ENCODE data around the gene AKT2. TPM values are rescaled to one million over a fixed set of nuclear protein-coding genes. Genes with fewer than 3 reads are reported as not detected.

Gene AKT2
- polyA plus RNA-seq, 2 donors, result 51.9 to 56.0 TPM

DNA sequence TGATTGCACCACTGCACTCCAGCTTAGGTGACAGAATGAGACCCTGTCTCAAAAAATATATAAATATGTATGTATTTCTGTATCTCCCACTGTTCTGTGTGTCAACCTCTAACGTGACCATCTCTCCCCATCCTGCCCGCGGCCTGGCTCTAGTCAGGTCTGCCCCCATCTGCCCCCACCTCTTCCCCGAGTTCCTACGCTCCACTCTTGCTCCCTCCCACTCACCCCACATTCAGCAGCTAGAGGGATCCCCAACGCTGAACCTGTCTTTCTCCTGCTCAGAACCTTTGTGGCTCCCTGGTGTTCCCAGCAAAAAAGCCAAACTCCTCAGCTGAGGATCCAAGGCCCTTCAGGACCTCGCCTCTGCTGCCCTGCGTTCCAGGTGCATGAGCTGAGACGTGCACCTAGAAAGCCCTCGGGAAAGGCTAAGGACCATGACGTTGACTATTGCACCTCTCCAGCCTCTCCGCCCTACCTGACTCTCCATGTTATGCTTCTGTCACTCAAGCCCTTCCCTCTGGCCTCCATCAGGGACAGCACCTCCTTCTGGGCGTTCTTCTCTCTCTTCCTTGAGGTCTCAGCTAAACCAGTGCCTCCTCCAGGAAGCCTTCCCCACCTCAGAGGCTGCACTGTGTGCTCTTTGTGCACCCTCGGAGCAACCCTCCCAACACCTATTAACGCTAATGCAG, 18.1 kb downstream of the AKT2 start:
- Histone ChIP-seq H3K36me3 (ENCODE audit: control insufficient read depth in 2 of 2, insufficient read depth in 2 of 2, low read length in 1 of 2) (peaks cover 12 to 29% of the 10 kb centered on the region in 2 donors), H3K9me3 (ENCODE audit: control insufficient read depth in 2 of 2, insufficient read depth in 1 of 2, low read depth in 1 of 2, low read length in 1 of 2) (no peaks in the 10 kb centered on the region), H3K4me1 (ENCODE audit: control insufficient read depth in 2 of 2, insufficient read depth in 2 of 2, low read length in 1 of 2) (peaks cover 0 to 1% of the 10 kb centered on the region in 2 donors), H3K27ac (ENCODE audit: low read depth in 2 of 2, low read length in 1 of 2) (no peak overlapping the region), H3K4me3 (ENCODE audit: low read depth in 1 of 2, low read length in 2 of 2) (no peak overlapping the region), H3K27me3 (ENCODE audit: control insufficient read depth in 1 of 2, insufficient read depth in 2 of 2, low read length in 2 of 2) (no peaks in the 10 kb centered on the region)
- WGBS, 2 donors, result 82 to 83% methylated on average over 15 of the region's 15 CpGs

DNA sequence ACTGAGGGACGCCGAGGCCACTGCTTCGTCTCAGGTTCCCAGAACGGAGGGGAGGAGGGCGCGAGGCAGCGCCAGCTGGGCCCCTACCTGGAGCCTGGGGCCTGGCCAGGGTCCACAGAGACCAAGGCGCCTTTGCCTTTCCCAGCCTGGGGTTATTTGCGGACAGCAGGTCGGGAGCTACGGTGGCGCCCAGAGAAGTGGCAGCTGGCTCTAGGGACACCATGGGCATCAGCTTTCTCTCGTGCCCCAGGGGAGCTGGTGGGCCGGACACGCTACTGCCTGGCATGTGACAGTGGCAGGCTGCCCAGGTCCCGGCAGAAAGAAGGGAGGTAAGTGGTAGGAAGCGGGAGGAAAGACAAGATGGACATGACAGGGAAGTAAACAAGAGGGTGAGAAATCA, 19.0 kb downstream of the AKT2 start:
- WGBS, 2 donors, result 70 to 74% methylated on average over 17 of the region's 17 CpGs
- no peak overlapping the region for H3K27ac ChIP-seq (ENCODE audit: low read depth in 2 of 2, low read length in 1 of 2)

DNA sequence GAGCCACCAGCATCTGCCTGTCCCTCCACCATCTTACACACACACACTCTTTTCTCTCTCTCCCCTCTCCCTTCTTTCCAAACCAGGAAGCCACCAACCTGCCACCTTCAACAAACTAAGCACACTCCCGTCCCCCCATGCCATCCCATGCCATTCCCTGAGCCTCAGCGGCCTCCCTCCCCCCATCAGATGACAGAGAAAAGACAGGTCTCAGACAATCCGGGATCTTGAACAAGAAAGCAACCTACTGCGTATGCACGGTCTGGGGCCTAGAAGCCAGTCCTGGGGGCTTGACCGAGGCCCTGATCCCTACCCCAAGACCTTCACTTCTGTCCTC, 19.4 kb downstream of the AKT2 start:
- Histone ChIP-seq H3K27ac (ENCODE audit: low read depth in 2 of 2, low read length in 1 of 2) (no peak overlapping the region), H3K27me3 (ENCODE audit: control insufficient read depth in 1 of 2, insufficient read depth in 2 of 2, low read length in 2 of 2) (no peaks in the 10 kb centered on the region), H3K4me1 (ENCODE audit: control insufficient read depth in 2 of 2, insufficient read depth in 2 of 2, low read length in 1 of 2) (no peaks in the 10 kb centered on the region), H3K36me3 (ENCODE audit: control insufficient read depth in 2 of 2, insufficient read depth in 2 of 2, low read length in 1 of 2) (peaks cover 12 to 28% of the 10 kb centered on the region in 2 donors), H3K4me3 (ENCODE audit: low read depth in 1 of 2, low read length in 2 of 2) (no peak overlapping the region), H3K9me3 (ENCODE audit: control insufficient read depth in 2 of 2, insufficient read depth in 1 of 2, low read depth in 1 of 2, low read length in 1 of 2) (no peaks in the 10 kb centered on the region)
- WGBS, 2 donors, result 89 to 93% methylated on average over 6 of the region's 6 CpGs

More for the DNA sequence above, 19.0 kb downstream of the AKT2 start:
- Histone ChIP-seq H3K27me3 (ENCODE audit: control insufficient read depth in 1 of 2, insufficient read depth in 2 of 2, low read length in 2 of 2) (no peaks in the 10 kb centered on the region), H3K4me3 (ENCODE audit: low read depth in 1 of 2, low read length in 2 of 2) (no peak overlapping the region), H3K9me3 (ENCODE audit: control insufficient read depth in 2 of 2, insufficient read depth in 1 of 2, low read depth in 1 of 2, low read length in 1 of 2) (no peaks in the 10 kb centered on the region), H3K4me1 (ENCODE audit: control insufficient read depth in 2 of 2, insufficient read depth in 2 of 2, low read length in 1 of 2) (no peaks in the 10 kb centered on the region), H3K36me3 (ENCODE audit: control insufficient read depth in 2 of 2, insufficient read depth in 2 of 2, low read length in 1 of 2) (peaks cover 12 to 28% of the 10 kb centered on the region in 2 donors)

DNA sequence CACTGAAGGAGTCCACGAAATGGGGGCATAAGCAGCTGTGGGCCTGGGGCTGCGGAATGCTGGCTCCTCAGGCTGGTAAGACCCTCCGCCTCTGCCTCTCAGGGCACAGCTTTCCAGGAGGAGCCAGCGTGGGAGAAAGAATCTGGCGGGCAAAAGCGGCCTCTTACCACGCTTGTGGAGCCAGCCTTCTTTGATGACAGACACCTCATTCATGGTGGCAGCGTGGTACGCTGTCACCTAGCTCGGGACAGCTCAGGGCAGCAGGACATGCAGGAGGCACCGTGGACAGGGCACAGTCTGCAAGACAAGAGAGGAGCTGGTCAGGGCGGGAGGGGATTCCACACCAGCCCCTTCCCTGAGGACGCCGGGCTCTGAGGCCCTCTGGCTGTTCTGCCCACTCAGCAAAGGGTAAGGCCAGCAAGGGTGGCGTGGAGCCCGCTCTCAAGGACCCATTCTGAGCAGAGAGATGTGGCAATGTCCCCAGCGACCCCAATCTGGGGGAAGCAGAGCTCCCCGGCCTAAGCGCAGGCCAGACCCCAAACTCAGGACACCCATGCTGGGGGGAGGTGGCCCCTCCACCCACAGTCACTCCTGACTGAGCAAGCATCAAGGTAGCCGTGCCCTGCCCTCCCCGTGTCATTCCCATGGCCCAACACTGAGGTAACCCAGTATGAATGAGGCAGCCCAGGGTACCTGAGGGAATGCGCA, 19.9 kb downstream of the AKT2 start:
- H3K4me1 ChIP-seq (ENCODE audit: control insufficient read depth in 2 of 2, insufficient read depth in 2 of 2, low read length in 1 of 2), result no peaks in the 10 kb centered on the region
- WGBS, 2 donors, result 92 to 95% methylated on average over 22 of the region's 22 CpGs
- peaks cover 12 to 27% of the 10 kb centered on the region in 2 donors for H3K36me3 ChIP-seq (ENCODE audit: control insufficient read depth in 2 of 2, insufficient read depth in 2 of 2, low read length in 1 of 2)
- no peaks in the 10 kb centered on the region for H3K27me3 ChIP-seq (ENCODE audit: control insufficient read depth in 1 of 2, insufficient read depth in 2 of 2, low read length in 2 of 2)
- no peaks in the 10 kb centered on the region for H3K9me3 ChIP-seq (ENCODE audit: control insufficient read depth in 2 of 2, insufficient read depth in 1 of 2, low read depth in 1 of 2, low read length in 1 of 2)
- no peak overlapping the region for H3K27ac ChIP-seq (ENCODE audit: low read depth in 2 of 2, low read length in 1 of 2)
- no peak overlapping the region for H3K4me3 ChIP-seq (ENCODE audit: low read depth in 1 of 2, low read length in 2 of 2)

DNA sequence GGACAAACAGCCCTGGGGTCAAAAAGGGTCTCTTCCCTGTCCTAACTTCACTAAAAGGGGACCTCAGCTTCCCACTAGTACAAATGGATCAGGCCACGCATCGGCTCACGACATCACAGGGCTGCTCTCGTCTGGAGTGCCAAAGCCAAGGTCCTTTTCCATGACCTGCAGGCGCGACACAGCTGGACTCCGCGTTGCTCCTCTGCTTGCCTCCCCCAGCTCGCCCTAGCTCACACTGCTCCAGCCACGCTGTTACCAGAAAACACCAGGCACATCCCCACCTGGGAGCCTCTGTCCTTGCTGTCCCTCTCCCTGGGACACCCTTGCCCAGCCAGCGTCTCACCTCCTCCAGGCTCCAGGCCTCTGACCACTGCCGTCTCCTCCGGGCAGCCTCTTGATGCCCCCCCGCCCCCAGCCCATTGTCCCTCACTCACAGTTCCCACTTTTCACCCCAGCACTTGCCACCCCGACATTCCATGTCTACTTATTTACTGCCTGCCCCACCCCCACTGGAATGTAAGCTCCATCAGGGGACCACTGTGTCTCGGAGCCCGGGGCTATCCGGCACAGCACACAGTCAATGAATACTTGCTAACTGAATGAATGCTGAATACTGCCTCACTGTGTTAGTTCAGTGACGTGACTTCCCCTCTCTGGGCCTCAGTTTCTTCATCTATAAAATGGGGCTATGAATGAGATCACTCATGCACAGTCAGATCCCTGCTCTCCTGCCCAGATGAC, 20.7 kb downstream of the AKT2 start:
- Histone ChIP-seq H3K27me3 (ENCODE audit: control insufficient read depth in 1 of 2, insufficient read depth in 2 of 2, low read length in 2 of 2) (no peaks in the 10 kb centered on the region), H3K9me3 (ENCODE audit: control insufficient read depth in 2 of 2, insufficient read depth in 1 of 2, low read depth in 1 of 2, low read length in 1 of 2) (no peaks in the 10 kb centered on the region), H3K36me3 (ENCODE audit: control insufficient read depth in 2 of 2, insufficient read depth in 2 of 2, low read length in 1 of 2) (peaks cover 12 to 24% of the 10 kb centered on the region in 2 donors), H3K4me3 (ENCODE audit: low read depth in 1 of 2, low read length in 2 of 2) (no peak overlapping the region), H3K27ac (ENCODE audit: low read depth in 2 of 2, low read length in 1 of 2) (no peak overlapping the region), H3K4me1 (ENCODE audit: control insufficient read depth in 2 of 2, insufficient read depth in 2 of 2, low read length in 1 of 2) (no peaks in the 10 kb centered on the region)
- WGBS, 2 donors, result 89% methylated on average over 19 of the region's 19 CpGs

DNA sequence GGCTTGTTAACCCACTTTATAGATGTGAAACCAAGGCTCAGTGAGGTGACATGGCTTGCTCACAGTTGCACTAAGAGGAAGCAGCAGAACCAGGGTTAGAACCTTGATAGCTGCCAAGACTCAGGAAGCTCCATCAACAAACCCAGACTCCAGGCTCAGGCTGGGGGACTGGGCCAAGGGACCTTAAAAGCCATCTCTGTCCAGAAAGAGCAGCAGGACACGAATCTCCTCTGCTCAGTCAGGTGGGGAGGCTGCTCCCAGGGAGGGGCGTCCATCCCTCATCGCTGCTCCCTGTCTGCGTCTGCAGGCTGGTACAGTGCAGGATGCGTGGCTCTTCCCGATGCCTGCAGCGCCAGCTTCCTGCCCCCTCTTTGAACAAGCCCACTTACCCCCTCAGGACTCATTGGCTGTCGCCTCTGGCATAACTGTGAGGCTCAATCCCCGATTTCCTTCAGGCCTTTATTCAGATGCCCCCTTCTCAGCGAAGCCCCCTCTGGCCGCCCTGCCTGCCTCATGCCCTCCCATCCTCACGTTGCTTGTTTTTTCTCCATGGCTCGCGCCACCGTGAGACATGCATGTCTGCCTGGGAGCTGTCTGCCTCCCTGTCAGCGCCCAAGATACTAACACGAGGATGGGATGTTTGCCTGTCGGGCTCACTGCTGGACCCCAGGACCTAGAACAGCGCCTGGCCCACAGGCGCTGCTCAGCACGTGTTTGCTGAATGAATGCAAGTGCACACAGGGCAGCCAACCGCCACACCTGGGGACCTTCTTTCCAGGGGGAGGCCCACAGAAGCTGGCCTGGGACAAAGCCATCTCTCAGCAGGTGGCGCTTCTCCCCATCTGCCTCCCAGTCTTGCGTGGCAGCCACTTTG, 21.5 kb downstream of the AKT2 start:
- Histone ChIP-seq H3K27ac (ENCODE audit: low read depth in 2 of 2, low read length in 1 of 2) (no peak overlapping the region), H3K4me1 (ENCODE audit: control insufficient read depth in 2 of 2, insufficient read depth in 2 of 2, low read length in 1 of 2) (no peaks in the 10 kb centered on the region), H3K36me3 (ENCODE audit: control insufficient read depth in 2 of 2, insufficient read depth in 2 of 2, low read length in 1 of 2) (peaks cover 12 to 24% of the 10 kb centered on the region in 2 donors), H3K9me3 (ENCODE audit: control insufficient read depth in 2 of 2, insufficient read depth in 1 of 2, low read depth in 1 of 2, low read length in 1 of 2) (no peaks in the 10 kb centered on the region), H3K4me3 (ENCODE audit: low read depth in 1 of 2, low read length in 2 of 2) (no peak overlapping the region), H3K27me3 (ENCODE audit: control insufficient read depth in 1 of 2, insufficient read depth in 2 of 2, low read length in 2 of 2) (no peaks in the 10 kb centered on the region)
- 90 to 91% methylated on average over 24 of the region's 24 CpGs for WGBS, 2 donors

DNA sequence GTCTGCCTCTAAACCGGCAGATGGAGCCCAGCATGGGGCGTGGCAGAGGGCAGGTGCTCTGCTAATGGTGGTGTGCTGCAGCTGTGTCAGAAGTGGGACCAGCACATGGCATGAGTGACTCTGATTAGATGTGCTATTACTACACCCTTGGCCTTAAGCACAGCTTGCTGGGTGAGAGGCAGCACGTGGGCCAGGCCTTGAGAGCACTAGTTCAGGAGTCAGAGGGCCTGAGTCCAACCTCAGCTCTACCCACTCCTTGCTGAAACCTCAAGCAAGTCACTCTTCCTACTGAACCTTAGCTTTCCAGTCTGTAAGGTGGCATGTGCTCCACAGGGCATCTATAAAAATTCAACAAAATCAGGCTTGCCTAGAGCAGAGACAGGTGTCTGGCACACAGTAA, 22.7 kb downstream of the AKT2 start:
- WGBS, 2 donors, result 91 to 96% methylated on average over 3 of the region's 3 CpGs
- Histone ChIP-seq H3K4me1 (ENCODE audit: control insufficient read depth in 2 of 2, insufficient read depth in 2 of 2, low read length in 1 of 2) (no peaks in the 10 kb centered on the region), H3K9me3 (ENCODE audit: control insufficient read depth in 2 of 2, insufficient read depth in 1 of 2, low read depth in 1 of 2, low read length in 1 of 2) (no peaks in the 10 kb centered on the region), H3K36me3 (ENCODE audit: control insufficient read depth in 2 of 2, insufficient read depth in 2 of 2, low read length in 1 of 2) (peaks cover 12 to 24% of the 10 kb centered on the region in 2 donors), H3K27ac (ENCODE audit: low read depth in 2 of 2, low read length in 1 of 2) (no peak overlapping the region), H3K27me3 (ENCODE audit: control insufficient read depth in 1 of 2, insufficient read depth in 2 of 2, low read length in 2 of 2) (no peaks in the 10 kb centered on the region), H3K4me3 (ENCODE audit: low read depth in 1 of 2, low read length in 2 of 2) (no peak overlapping the region)

DNA sequence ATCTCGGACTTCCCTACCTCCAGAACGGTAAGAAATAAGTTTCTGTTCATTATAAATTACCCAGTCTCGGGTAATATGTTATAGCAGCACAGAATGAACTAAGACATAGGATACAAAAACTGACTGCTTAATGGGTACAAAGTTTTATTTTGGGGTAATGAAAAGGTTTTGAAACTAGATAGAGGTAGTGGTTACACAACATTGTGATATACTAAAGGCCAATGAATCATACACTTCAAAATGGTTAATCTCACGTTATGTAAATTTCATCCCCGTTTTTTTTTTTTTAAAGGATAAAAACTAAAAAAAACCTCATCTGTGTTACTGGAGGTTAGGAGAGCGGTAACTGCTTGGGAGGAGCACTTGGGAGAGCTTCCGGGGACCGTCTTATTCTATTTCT, 23.5 kb downstream of the AKT2 start:
- H3K9me3 ChIP-seq (ENCODE audit: control insufficient read depth in 2 of 2, insufficient read depth in 1 of 2, low read depth in 1 of 2, low read length in 1 of 2), result no peaks in the 10 kb centered on the region
- no peak overlapping the region for H3K27ac ChIP-seq (ENCODE audit: low read depth in 2 of 2, low read length in 1 of 2)
- peaks cover 12 to 28% of the 10 kb centered on the region in 2 donors for H3K36me3 ChIP-seq (ENCODE audit: control insufficient read depth in 2 of 2, insufficient read depth in 2 of 2, low read length in 1 of 2)
- 79 to 80% methylated on average over 8 of the region's 8 CpGs for WGBS, 2 donors
- H3K27me3 ChIP-seq (ENCODE audit: control insufficient read depth in 1 of 2, insufficient read depth in 2 of 2, low read length in 2 of 2), result no peaks in the 10 kb centered on the region
- peaks cover 6 to 7% of the 10 kb centered on the region in 2 donors for H3K4me1 ChIP-seq (ENCODE audit: control insufficient read depth in 2 of 2, insufficient read depth in 2 of 2, low read length in 1 of 2)
- H3K4me3 ChIP-seq (ENCODE audit: low read depth in 1 of 2, low read length in 2 of 2), result no peak overlapping the region

DNA sequence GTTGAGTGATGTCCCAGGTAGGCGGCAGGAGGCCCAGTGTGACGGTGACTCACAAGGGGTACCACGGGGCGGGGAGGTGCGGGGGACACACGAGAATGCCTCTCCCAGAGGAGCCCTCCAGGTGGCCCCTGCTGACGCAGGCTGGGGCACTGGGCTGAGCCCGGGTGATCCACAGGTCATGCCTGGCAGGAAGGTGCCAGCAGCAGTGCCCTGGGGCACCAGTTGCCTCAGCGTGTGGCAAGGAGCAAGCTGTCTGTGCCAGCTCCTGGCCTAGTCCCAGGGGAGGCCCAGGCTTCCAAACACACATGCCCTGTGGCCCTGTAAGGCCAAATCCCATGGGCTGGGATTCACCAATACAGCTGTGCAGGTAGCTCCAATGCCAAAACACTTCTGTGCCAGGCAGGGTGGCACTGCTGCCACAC, 28.0 kb downstream of the AKT2 start:
- H3K9me3 ChIP-seq (ENCODE audit: control insufficient read depth in 2 of 2, insufficient read depth in 1 of 2, low read depth in 1 of 2, low read length in 1 of 2), result no peaks in the 10 kb centered on the region
- 57 to 65% methylated on average over 9 of the region's 9 CpGs for WGBS, 2 donors
- peaks cover 7 to 8% of the 10 kb centered on the region in 2 donors for H3K4me1 ChIP-seq (ENCODE audit: control insufficient read depth in 2 of 2, insufficient read depth in 2 of 2, low read length in 1 of 2)
- H3K36me3 ChIP-seq (ENCODE audit: control insufficient read depth in 2 of 2, insufficient read depth in 2 of 2, low read length in 1 of 2), result peaks cover 17 to 25% of the 10 kb centered on the region in 2 donors
- no peak overlapping the region for H3K27ac ChIP-seq (ENCODE audit: low read depth in 2 of 2, low read length in 1 of 2)
- no peak overlapping the region for H3K4me3 ChIP-seq (ENCODE audit: low read depth in 1 of 2, low read length in 2 of 2)
- no peaks in the 10 kb centered on the region for H3K27me3 ChIP-seq (ENCODE audit: control insufficient read depth in 1 of 2, insufficient read depth in 2 of 2, low read length in 2 of 2)
